ENCODE measurements around the gene IPO13.

Gene IPO13, protein sequence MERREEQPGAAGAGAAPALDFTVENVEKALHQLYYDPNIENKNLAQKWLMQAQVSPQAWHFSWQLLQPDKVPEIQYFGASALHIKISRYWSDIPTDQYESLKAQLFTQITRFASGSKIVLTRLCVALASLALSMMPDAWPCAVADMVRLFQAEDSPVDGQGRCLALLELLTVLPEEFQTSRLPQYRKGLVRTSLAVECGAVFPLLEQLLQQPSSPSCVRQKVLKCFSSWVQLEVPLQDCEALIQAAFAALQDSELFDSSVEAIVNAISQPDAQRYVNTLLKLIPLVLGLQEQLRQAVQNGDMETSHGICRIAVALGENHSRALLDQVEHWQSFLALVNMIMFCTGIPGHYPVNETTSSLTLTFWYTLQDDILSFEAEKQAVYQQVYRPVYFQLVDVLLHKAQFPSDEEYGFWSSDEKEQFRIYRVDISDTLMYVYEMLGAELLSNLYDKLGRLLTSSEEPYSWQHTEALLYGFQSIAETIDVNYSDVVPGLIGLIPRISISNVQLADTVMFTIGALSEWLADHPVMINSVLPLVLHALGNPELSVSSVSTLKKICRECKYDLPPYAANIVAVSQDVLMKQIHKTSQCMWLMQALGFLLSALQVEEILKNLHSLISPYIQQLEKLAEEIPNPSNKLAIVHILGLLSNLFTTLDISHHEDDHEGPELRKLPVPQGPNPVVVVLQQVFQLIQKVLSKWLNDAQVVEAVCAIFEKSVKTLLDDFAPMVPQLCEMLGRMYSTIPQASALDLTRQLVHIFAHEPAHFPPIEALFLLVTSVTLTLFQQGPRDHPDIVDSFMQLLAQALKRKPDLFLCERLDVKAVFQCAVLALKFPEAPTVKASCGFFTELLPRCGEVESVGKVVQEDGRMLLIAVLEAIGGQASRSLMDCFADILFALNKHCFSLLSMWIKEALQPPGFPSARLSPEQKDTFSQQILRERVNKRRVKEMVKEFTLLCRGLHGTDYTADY

GRCh38 chr1:43946236-43947060, at the start of gene IPO13:
IPO13 (plus strand) TSS chr1:43946950; CDS start chr1:43947601, 651 bp downstream.
- peak; percentile 96 for DNase-seq

DNA sequence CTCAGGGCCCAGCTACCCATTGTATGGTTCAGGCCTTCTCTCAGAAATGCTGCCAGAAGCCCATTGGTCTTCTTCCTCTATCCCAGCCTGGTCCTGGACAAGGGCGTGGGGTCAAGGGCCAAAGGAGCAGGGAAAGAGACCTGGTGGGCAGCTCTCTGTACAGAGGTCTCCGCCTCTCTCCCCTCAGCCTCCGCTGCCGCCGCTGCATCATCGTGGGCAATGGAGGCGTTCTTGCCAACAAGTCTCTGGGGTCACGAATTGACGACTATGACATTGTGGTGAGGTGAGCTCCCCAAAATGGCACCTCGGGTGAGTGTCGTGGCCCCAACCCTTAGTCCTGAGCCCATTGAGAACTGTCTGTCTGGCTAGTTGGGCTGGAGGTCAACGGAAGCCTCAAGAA, 47.8 kb upstream of the IPO13 start:
- DNase-seq: no peak

GRCh38 chr1:43900386-43900785, 46.4 kb upstream of the IPO13 start:
- DNase-seq: no peak

- no peak for DNase-seq
Measured at GRCh38 chr1:43901196-43901961, 45.4 kb upstream of the IPO13 start.

GRCh38 chr1:43902058-43902831, 44.5 kb upstream of the IPO13 start:
- no peak for DNase-seq

DNA sequence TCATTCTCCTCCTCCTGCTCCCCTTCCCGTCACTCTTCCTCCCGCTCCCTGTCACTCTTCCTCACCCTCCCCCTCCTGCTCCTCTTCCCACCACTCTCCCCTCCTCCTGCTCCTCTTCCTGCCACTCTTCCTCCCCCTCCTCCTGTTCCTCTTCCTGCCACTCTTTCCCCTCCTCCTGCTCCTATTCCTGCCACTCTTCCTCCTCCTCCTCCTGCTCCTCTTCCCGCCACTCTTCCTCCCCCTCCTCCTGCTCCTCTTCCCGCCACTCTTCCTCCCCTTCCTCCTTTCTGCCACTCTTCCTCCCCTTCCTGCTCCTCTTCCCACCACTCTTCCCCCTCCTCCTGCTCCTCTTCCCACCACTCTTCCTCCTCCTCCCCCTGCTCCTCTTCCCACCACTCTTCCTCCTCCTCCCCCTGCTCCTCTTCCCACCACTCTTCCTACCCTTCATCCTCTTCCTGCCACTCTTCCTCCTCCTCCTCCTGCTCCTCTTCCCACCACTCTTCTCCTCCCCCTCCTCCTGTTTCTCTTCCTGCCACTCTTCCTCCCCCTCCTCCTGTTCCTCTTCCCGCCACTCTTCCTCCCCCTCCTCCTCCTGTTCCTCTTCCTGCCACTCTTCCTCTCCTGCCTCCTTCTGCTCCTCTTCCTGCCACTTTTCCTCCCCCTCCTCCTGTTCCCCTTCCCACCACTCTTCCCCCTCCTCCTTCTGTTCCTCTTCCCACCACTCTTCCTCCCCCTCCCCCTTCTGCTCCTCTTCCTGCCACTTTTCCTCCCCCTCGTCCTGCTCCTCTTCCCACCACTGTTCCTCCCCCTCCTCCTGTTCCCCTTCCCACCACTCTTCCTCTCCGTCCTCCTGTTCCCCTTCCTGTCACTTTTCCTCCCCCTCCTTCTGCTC, 41.8 kb upstream of the IPO13 start:
- DNase-seq: no peak

DNA sequence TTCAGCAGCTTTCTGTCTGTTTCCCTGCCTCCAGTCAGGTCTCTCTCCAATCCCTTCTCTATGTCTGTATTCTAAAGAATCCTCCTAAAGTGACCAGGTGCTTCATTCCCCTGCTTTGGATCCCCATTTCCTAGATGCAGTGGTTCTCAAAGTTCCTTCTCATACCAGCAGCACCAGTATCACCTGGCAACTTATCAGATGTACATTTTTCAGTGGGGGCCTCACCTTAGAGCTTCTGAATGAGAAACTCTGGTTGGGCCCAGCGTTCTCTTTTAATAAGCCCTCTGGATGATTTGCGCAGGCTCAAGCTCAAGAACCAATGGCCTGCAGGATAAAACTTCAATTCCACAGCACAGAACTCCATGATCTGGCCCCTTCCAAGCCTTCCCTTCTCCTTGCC, 38.5 kb upstream of the IPO13 start:
- DNase-seq: no peak

GRCh38 chr1:43908858-43909257, 37.9 kb upstream of the IPO13 start:
- no peak for DNase-seq

GRCh38 chr1:43910343-43910742, 36.4 kb upstream of the IPO13 start:
- no peak for DNase-seq

DNA sequence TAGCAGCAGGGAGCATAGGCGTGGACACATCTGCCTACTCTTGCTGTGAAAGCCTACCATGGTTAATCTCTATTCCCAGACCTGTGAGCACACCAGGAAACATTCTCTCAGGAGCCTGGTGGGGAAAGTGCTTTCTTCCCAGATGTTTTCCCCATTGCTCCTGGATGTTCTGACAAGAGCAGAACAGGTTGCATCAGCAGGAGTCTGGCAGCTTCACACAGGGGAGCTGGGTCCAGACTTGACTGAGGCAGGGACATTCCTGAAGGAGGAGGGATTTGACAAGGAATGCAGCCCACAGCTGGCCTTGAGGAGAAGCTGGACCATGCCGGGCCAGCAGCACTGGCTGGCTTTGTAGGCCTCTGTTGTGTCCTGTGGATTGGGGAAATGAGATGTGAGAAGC, 34.1 kb upstream of the IPO13 start:
- DNase-seq: no peak

- DNase-seq: no peak
Measured at GRCh38 chr1:43913051-43913501, 33.7 kb upstream of the IPO13 start.

GRCh38 chr1:43913666-43914360, 32.9 kb upstream of the IPO13 start:
- DNase-seq: no peak

DNA sequence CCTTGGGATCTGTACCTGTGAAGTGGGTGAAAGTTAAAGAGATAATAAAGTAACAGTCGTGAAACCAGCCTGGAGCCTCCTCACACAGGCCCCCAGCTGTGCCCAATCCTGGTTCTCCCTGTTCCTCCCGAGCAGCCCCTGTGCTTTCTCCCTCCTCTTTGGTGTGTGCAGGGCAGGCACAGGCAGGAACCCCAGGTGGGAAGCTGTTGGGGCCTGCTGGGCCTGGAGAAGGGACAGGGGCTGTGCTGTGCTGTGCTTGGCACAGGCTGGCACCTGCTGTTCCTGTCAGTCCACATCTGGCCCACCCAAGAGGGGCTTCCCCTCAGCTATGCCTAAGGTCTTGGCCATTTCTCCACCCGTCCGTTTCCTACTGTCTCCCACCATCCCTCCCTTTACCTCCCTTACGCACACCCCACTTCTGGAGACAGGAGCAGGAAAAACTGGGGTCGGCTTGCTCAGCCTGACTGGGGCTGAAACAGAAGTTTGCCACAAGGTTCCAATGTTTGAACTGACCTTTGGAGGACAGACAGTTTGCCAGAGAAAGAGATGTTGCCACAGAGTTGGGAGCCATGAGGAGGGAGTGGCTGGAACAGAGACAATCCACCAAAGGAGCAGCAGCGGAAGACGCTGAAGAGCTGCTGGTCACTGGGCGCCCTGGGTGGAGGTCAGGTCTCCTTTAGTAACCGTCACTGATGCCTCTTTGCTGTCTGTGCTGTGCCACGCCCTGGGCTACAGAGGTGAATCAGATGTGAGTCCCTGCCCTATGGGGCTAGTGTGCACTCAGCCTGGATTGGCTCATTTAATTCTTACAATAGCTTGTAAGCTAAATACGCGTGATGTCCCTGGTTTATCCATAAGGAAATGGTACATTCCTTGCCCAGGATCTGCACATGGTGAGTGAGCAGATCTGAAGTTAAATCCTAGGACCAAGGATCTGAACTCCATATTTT, 31.9 kb upstream of the IPO13 start:
- DNase-seq: no peak

- no peak for DNase-seq
Measured at GRCh38 chr1:43919906-43920305, 26.8 kb upstream of the IPO13 start.

DNA sequence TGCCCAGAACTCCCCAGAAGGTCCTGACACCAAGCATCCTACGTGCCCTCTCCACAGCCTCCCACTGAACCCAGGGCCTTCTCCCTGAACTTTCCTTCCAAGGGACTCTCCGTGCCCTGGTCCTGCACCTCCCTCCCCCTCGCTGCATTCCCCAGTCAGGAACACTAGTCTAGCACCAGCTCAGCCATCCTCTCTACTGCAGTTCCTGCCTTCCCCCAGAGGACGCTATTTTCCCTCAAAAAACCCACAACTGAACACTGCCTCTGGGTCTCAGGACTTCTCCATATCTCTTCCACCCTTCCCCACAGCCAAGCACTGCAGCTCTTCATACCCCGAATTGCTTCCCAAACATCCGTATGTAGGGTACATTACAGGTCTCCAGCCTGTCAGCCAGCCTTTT, 25.7 kb upstream of the IPO13 start:
- DNase-seq: no peak

GRCh38 chr1:43924516-43924915, 22.2 kb upstream of the IPO13 start:
- no peak for DNase-seq

DNA sequence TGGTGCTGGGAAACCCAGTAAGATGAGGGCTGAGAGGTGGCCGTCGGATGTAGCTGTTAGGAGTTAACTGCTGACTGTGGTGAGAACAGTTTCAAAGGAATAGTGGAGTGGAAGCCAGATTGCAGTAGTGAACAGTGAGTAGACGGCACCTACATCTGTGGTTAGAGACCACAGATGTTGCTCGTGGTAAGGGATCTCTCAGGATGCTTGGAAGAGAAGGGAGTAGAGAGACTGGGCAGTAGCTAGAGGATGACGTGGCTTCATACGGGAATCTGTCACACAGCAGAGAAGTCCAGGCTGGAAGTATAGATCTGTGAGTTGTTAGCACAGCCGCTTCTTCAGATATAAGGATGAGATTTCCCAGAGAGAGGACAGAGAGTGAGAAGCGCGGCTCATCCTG, 20.9 kb upstream of the IPO13 start:
- DNase-seq: no peak
